Measurements from ENCODE around the gene HCFC1R1.

The HCFC1R1 gene

GRCh38 chr16:3008690-3009037 lies 15.1 kb downstream of the HCFC1R1 start:
- no peaks in the 10 kb centered on the region for H3K9me3 ChIP-seq (ENCODE audit: insufficient read depth, low read depth, low read length)
- H3K9ac ChIP-seq (ENCODE audit: low read depth, low read length, poor library complexity, severe bottlenecking): peak overlapping the region; percentile 87
- H3K4me1 ChIP-seq (ENCODE audit: insufficient read depth, low read length, poor library complexity, severe bottlenecking): peaks cover 31% of the 10 kb centered on the region
- TF ChIP-seq EZH2phosphoT487 (IDR thresholded peaks at IDR 0.05; ENCODE audit: borderline replicate concordance) (no peak), CTCF (conservative IDR thresholded peaks at IDR 0.05; ENCODE audit: low read length) (no peak)
- H3K4me3 ChIP-seq (ENCODE audit: low read length, poor library complexity, severe bottlenecking): peak overlapping the region; percentile 72
- peaks cover 7% of the 10 kb centered on the region for H3K79me2 ChIP-seq (ENCODE audit: insufficient read depth, low read length)
- no peaks in the 10 kb centered on the region; the same call in 1 of the 2 replicates for H3F3A ChIP-seq (ENCODE audit: low read depth)
- H4K20me1 ChIP-seq (ENCODE audit: insufficient read depth, low read length, poor library complexity, severe bottlenecking): no peaks in the 10 kb centered on the region
- no peak overlapping the region for H2AFZ ChIP-seq (ENCODE audit: low read length)
- no peaks in the 10 kb centered on the region for H3K36me3 ChIP-seq (ENCODE audit: insufficient read depth, low read length)
- peak overlapping the region; percentile 95 for H3K4me2 ChIP-seq (ENCODE audit: low read depth, low read length, poor library complexity, severe bottlenecking)
- no peaks in the 10 kb centered on the region for H3K27me3 ChIP-seq (ENCODE audit: insufficient read depth, low read length, poor library complexity, severe bottlenecking)
- H3K9me2 ChIP-seq (replicated peaks; ENCODE audit: low read depth, low read length): no peaks in the 10 kb centered on the region

- no peaks in the 10 kb centered on the region for H3K9me2 ChIP-seq (replicated peaks; ENCODE audit: low read depth, low read length)
- H3K9me3 ChIP-seq (ENCODE audit: insufficient read depth, low read depth, low read length): no peaks in the 10 kb centered on the region
- H3K27me3 ChIP-seq (ENCODE audit: insufficient read depth, low read length, poor library complexity, severe bottlenecking): no peaks in the 10 kb centered on the region
- no peaks in the 10 kb centered on the region for H3K36me3 ChIP-seq (ENCODE audit: insufficient read depth, low read length)
- peak overlapping the region; percentile 95 for H3K4me2 ChIP-seq (ENCODE audit: low read depth, low read length, poor library complexity, severe bottlenecking)
- TF ChIP-seq EZH2phosphoT487 (IDR thresholded peaks at IDR 0.05; ENCODE audit: borderline replicate concordance) (no peak), CTCF (conservative IDR thresholded peaks at IDR 0.05; ENCODE audit: low read length) (no peak)
- H3F3A ChIP-seq (ENCODE audit: low read depth): no peaks in the 10 kb centered on the region; the same call in 1 of the 2 replicates
- H4K20me1 ChIP-seq (ENCODE audit: insufficient read depth, low read length, poor library complexity, severe bottlenecking): no peaks in the 10 kb centered on the region
- peaks cover 31% of the 10 kb centered on the region for H3K4me1 ChIP-seq (ENCODE audit: insufficient read depth, low read length, poor library complexity, severe bottlenecking)
- no peak overlapping the region for H2AFZ ChIP-seq (ENCODE audit: low read length)
- H3K4me3 ChIP-seq (ENCODE audit: low read length, poor library complexity, severe bottlenecking): peak overlapping the region; percentile 72
- H3K9ac ChIP-seq (ENCODE audit: low read depth, low read length, poor library complexity, severe bottlenecking): peak overlapping the region; percentile 87
- H3K79me2 ChIP-seq (ENCODE audit: insufficient read depth, low read length): peaks cover 7% of the 10 kb centered on the region
Observed at GRCh38 chr16:3007957-3008689, 15.6 kb downstream of the HCFC1R1 start.

GRCh38 chr16:3007059-3007956 lies 16.4 kb downstream of the HCFC1R1 start:
- Histone ChIP-seq H2AFZ (ENCODE audit: low read length) (no peak overlapping the region), H3K4me2 (ENCODE audit: low read depth, low read length, poor library complexity, severe bottlenecking) (peak overlapping the region; percentile 95), H3K79me2 (ENCODE audit: insufficient read depth, low read length) (peaks cover 7% of the 10 kb centered on the region), H3K9me3 (ENCODE audit: insufficient read depth, low read depth, low read length) (no peaks in the 10 kb centered on the region), H3K4me3 (ENCODE audit: low read length, poor library complexity, severe bottlenecking) (peak overlapping the region; percentile 72), H3K36me3 (ENCODE audit: insufficient read depth, low read length) (no peaks in the 10 kb centered on the region), H3K4me1 (ENCODE audit: insufficient read depth, low read length, poor library complexity, severe bottlenecking) (peaks cover 31% of the 10 kb centered on the region), H3K27me3 (ENCODE audit: insufficient read depth, low read length, poor library complexity, severe bottlenecking) (no peaks in the 10 kb centered on the region), H3F3A (ENCODE audit: low read depth) (no peaks in the 10 kb centered on the region; the same call in 1 of the 2 replicates), H3K9me2 (replicated peaks; ENCODE audit: low read depth, low read length) (no peaks in the 10 kb centered on the region), H3K9ac (ENCODE audit: low read depth, low read length, poor library complexity, severe bottlenecking) (peak overlapping the region; percentile 87), H4K20me1 (ENCODE audit: insufficient read depth, low read length, poor library complexity, severe bottlenecking) (no peaks in the 10 kb centered on the region)
- TF ChIP-seq CTCF (conservative IDR thresholded peaks at IDR 0.05; ENCODE audit: low read length) (no peak), EZH2phosphoT487 (IDR thresholded peaks at IDR 0.05; ENCODE audit: borderline replicate concordance) (no peak)

Measured in Loucy (cell line).